Astrocyte (in vitro differentiated cells and primary cell): ENCODE results near the gene TRIM3.

Experiments used
- CTCF ChIP-seq: IDR thresholded peaks from 2 replicates; pipeline ENCODE4 v1.5.1; 2011; ENCODE audit warnings: low read depth, mild to moderate bottlenecking, inconsistent platforms, low read length, moderate library complexity; ENCODE audit not compliant: insufficient read depth
- EZH2 ChIP-seq: IDR thresholded peaks from 2 replicates; pipeline ENCODE4 v1.6.1; 2012; ENCODE audit warnings: mild to moderate bottlenecking, low read length, inconsistent platforms; ENCODE audit not compliant: insufficient read depth

GRCh38 chr11:6523253-6523652 lies 49.5 kb upstream of the TRIM3 start:
- TF ChIP-seq CTCF (no peak), EZH2 (no peak)
